Activated CD8-positive, alpha-beta memory T cell treated with anti-CD3 and anti-CD28 coated beads, Interleukin-2, amount 50 U/mL, for 1 hour (primary cell): ENCODE data around the gene ESRRA.
A peak's percentile ranks its signal among the peaks of the same experiment; 100 is the strongest.

Source experiments
- DNase-seq: peaks from one replicate; pipeline ENCODE4 v3.0.0-alpha.2; 2020; ENCODE audit errors: extremely low read depth

Gene ESRRA

GRCh38 chr11:64333556-64333955 is 28.2 kb downstream of the ESRRA start:
- DNase-seq: no peak

GRCh38 chr11:64334764-64335735 is 29.7 kb downstream of the ESRRA start:
- no peak for DNase-seq

- DNase-seq: no peak
Measured at GRCh38 chr11:64337538-64338249, 32.4 kb downstream of the ESRRA start.

GRCh38 chr11:64338716-64339115 is 33.4 kb downstream of the ESRRA start:
- DNase-seq: no peak

- DNase-seq: no peak
Measured at GRCh38 chr11:64339286-64339685, 34.0 kb downstream of the ESRRA start.

GRCh38 chr11:64339754-64340408 is 34.6 kb downstream of the ESRRA start, which contains the start of gene CCDC88B:
CCDC88B (plus strand) TSS chr11:64340204; CDS start chr11:64340267, 63 bp downstream.
- peak; percentile 57 for DNase-seq

GRCh38 chr11:64340671-64341335 is 35.5 kb downstream of the ESRRA start:
- no peak for DNase-seq

GRCh38 chr11:64341429-64341828 is 36.1 kb downstream of the ESRRA start:
- no peak for DNase-seq

- peak; percentile 45 for DNase-seq
Measured at GRCh38 chr11:64341851-64342791, 36.8 kb downstream of the ESRRA start.

GRCh38 chr11:64342869-64343745 is 37.8 kb downstream of the ESRRA start:
- no peak for DNase-seq

GRCh38 chr11:64343767-64344559 is 38.6 kb downstream of the ESRRA start:
- no peak for DNase-seq

- no peak for DNase-seq
Measured at GRCh38 chr11:64344787-64345186, 39.5 kb downstream of the ESRRA start.

GRCh38 chr11:64347193-64347867 is 42.0 kb downstream of the ESRRA start:
- no peak for DNase-seq

GRCh38 chr11:64348383-64349024 is 43.2 kb downstream of the ESRRA start:
- DNase-seq: no peak

- no peak for DNase-seq
Measured at GRCh38 chr11:64349025-64349387, 43.7 kb downstream of the ESRRA start.

GRCh38 chr11:64349404-64349803 is 44.1 kb downstream of the ESRRA start:
- DNase-seq: no peak

GRCh38 chr11:64351136-64351631 is 45.9 kb downstream of the ESRRA start:
- no peak for DNase-seq
